Measurements from ENCODE around the gene HBD. TPM values are rescaled to one million over a fixed set of nuclear protein-coding genes. Genes with fewer than 3 reads are reported as not detected.
"Not testable (repeated sequence)": the region's sequence is repeated elsewhere in the genome, so short reads cannot be mapped to it uniquely, and the experiment has no call there.

HBD gene
- total RNA-seq, 2 experiments from 2014 or later, result not detected

- DNase-seq (no peak), ATAC-seq (no peak)
- CTCF ChIA-PET, result no interaction called here
- Mint-ChIP-seq H3K9me3 (ENCODE audit: insufficient read depth) (no peaks in the 10 kb centered on the region), H3K4me1 (ENCODE audit: low read depth) (no peaks in the 10 kb centered on the region), H3K27ac (no peak overlapping the region), H3K4me3 (no peak overlapping the region), H3K27me3 (ENCODE audit: low read depth) (no peaks in the 10 kb centered on the region), H3K36me3 (ENCODE audit: low read depth) (no peaks in the 10 kb centered on the region)
- POLR2A ChIA-PET, result no interaction called here
Measured at GRCh38 chr11:5250543-5251204, 16.4 kb upstream of the HBD start.

- CTCF ChIA-PET; ATAC-seq; POLR2A ChIA-PET; DNase-seq; H3K36me3 Mint-ChIP-seq (ENCODE audit: low read depth); H3K27ac Mint-ChIP-seq; H3K4me3 Mint-ChIP-seq; H3K27me3 Mint-ChIP-seq (ENCODE audit: low read depth); H3K9me3 Mint-ChIP-seq (ENCODE audit: insufficient read depth); H3K4me1 Mint-ChIP-seq (ENCODE audit: low read depth): not testable (repeated sequence)
Measured at GRCh38 chr11:5249807-5250396, 15.6 kb upstream of the HBD start, which contains the start of gene HBG1. Gene HBG1 (minus strand): TSS chr11:5249857. CDS start chr11:5249804, 53 bp downstream.

GRCh38 chr11:5248498-5248897, 14.2 kb upstream of the HBD start:
- H3K4me3 Mint-ChIP-seq; ATAC-seq; H3K4me1 Mint-ChIP-seq (ENCODE audit: low read depth); H3K9me3 Mint-ChIP-seq (ENCODE audit: insufficient read depth); H3K27ac Mint-ChIP-seq; CTCF ChIA-PET; POLR2A ChIA-PET; H3K27me3 Mint-ChIP-seq (ENCODE audit: low read depth); H3K36me3 Mint-ChIP-seq (ENCODE audit: low read depth); DNase-seq: not testable (repeated sequence)

GRCh38 chr11:5247472-5248192, 13.3 kb upstream of the HBD start:
- no peak overlapping the region for H3K4me3 Mint-ChIP-seq
- H3K27ac Mint-ChIP-seq, result no peak overlapping the region
- no peaks in the 10 kb centered on the region for H3K27me3 Mint-ChIP-seq (ENCODE audit: low read depth)
- DNase-seq, result no peak
- ATAC-seq, result no peak
- no peaks in the 10 kb centered on the region for H3K36me3 Mint-ChIP-seq (ENCODE audit: low read depth)
- ChIA-PET CTCF (no interaction called here), POLR2A (no interaction called here)
- no peaks in the 10 kb centered on the region for H3K4me1 Mint-ChIP-seq (ENCODE audit: low read depth)
- H3K9me3 Mint-ChIP-seq (ENCODE audit: insufficient read depth), result no peaks in the 10 kb centered on the region

- DNase-seq (no peak), ATAC-seq (no peak)
- H3K27me3 Mint-ChIP-seq (ENCODE audit: low read depth), result no peaks in the 10 kb centered on the region
- ChIA-PET CTCF (no interaction called here), POLR2A (no interaction called here)
- H3K4me1 Mint-ChIP-seq (ENCODE audit: low read depth), result no peaks in the 10 kb centered on the region
- H3K9me3 Mint-ChIP-seq (ENCODE audit: insufficient read depth), result no peaks in the 10 kb centered on the region
- no peaks in the 10 kb centered on the region for H3K36me3 Mint-ChIP-seq (ENCODE audit: low read depth)
- H3K27ac Mint-ChIP-seq, result no peak overlapping the region
- H3K4me3 Mint-ChIP-seq, result no peak overlapping the region
Measured at GRCh38 chr11:5246772-5247471, 12.6 kb upstream of the HBD start.

GRCh38 chr11:5245155-5245554, 10.9 kb upstream of the HBD start:
- no peaks in the 10 kb centered on the region for H3K36me3 Mint-ChIP-seq (ENCODE audit: low read depth)
- ChIA-PET CTCF (no interaction called here), POLR2A (no interaction called here)
- H3K4me3 Mint-ChIP-seq, result no peak overlapping the region
- no peak overlapping the region for H3K27ac Mint-ChIP-seq
- no peak for DNase-seq
- no peaks in the 10 kb centered on the region for H3K9me3 Mint-ChIP-seq (ENCODE audit: insufficient read depth)
- no peaks in the 10 kb centered on the region for H3K27me3 Mint-ChIP-seq (ENCODE audit: low read depth)
- no peaks in the 10 kb centered on the region for H3K4me1 Mint-ChIP-seq (ENCODE audit: low read depth)
- ATAC-seq, result no peak

- Mint-ChIP-seq H3K4me3 (no peak overlapping the region), H3K9me3 (ENCODE audit: insufficient read depth) (no peaks in the 10 kb centered on the region), H3K27me3 (ENCODE audit: low read depth) (no peaks in the 10 kb centered on the region), H3K36me3 (ENCODE audit: low read depth) (no peaks in the 10 kb centered on the region), H3K27ac (no peak overlapping the region), H3K4me1 (ENCODE audit: low read depth) (no peaks in the 10 kb centered on the region)
- CTCF ChIA-PET, result no interaction called here
- POLR2A ChIA-PET, result no interaction called here
- ATAC-seq, result no peak
- no peak for DNase-seq
Measured at GRCh38 chr11:5243816-5244180, 9.5 kb upstream of the HBD start.

GRCh38 chr11:5242933-5243815, 8.9 kb upstream of the HBD start:
- Mint-ChIP-seq H3K27ac (no peak overlapping the region), H3K36me3 (ENCODE audit: low read depth) (no peaks in the 10 kb centered on the region), H3K4me3 (no peak overlapping the region), H3K9me3 (ENCODE audit: insufficient read depth) (no peaks in the 10 kb centered on the region), H3K4me1 (ENCODE audit: low read depth) (no peaks in the 10 kb centered on the region), H3K27me3 (ENCODE audit: low read depth) (no peaks in the 10 kb centered on the region)
- ChIA-PET CTCF (no interaction called here), POLR2A (no interaction called here)
- no peak for DNase-seq
- no peak for ATAC-seq

- no peaks in the 10 kb centered on the region for H3K36me3 Mint-ChIP-seq (ENCODE audit: low read depth)
- H3K27ac Mint-ChIP-seq, result no peak overlapping the region
- DNase-seq (no peak), ATAC-seq (no peak)
- ChIA-PET POLR2A (no interaction called here), CTCF (no interaction called here)
- H3K9me3 Mint-ChIP-seq (ENCODE audit: insufficient read depth), result no peaks in the 10 kb centered on the region
- H3K4me1 Mint-ChIP-seq (ENCODE audit: low read depth), result no peaks in the 10 kb centered on the region
- no peak overlapping the region for H3K4me3 Mint-ChIP-seq
- H3K27me3 Mint-ChIP-seq (ENCODE audit: low read depth), result peaks cover 3% of the 10 kb centered on the region
Measured at GRCh38 chr11:5242208-5242607, 7.9 kb upstream of the HBD start.

GRCh38 chr11:5241458-5241857, 7.2 kb upstream of the HBD start:
- Mint-ChIP-seq H3K36me3 (ENCODE audit: low read depth) (no peaks in the 10 kb centered on the region), H3K4me3 (no peak overlapping the region), H3K4me1 (ENCODE audit: low read depth) (no peaks in the 10 kb centered on the region), H3K9me3 (ENCODE audit: insufficient read depth) (no peaks in the 10 kb centered on the region), H3K27ac (no peak overlapping the region), H3K27me3 (ENCODE audit: low read depth) (peaks cover 4% of the 10 kb centered on the region)
- DNase-seq, result no peak
- ChIA-PET CTCF (no interaction called here), POLR2A (no interaction called here)
- ATAC-seq, result no peak

- Mint-ChIP-seq H3K9me3 (ENCODE audit: insufficient read depth) (no peaks in the 10 kb centered on the region), H3K27ac (no peak overlapping the region), H3K4me3 (no peak overlapping the region), H3K4me1 (ENCODE audit: low read depth) (no peaks in the 10 kb centered on the region), H3K36me3 (ENCODE audit: low read depth) (no peaks in the 10 kb centered on the region), H3K27me3 (ENCODE audit: low read depth) (peaks cover 8% of the 10 kb centered on the region)
- ATAC-seq, result no peak
- ChIA-PET CTCF (no interaction called here), POLR2A (no interaction called here)
- DNase-seq, result no peak
Measured at GRCh38 chr11:5240458-5240857, 6.2 kb upstream of the HBD start.

GRCh38 chr11:5240056-5240455, 5.8 kb upstream of the HBD start:
- CTCF ChIA-PET, result no interaction called here

More at GRCh38 chr11:5240056-5240455, 5.8 kb upstream of the HBD start:
- no peaks in the 10 kb centered on the region for H3K36me3 Mint-ChIP-seq (ENCODE audit: low read depth)
- ATAC-seq, result no peak
- H3K4me1 Mint-ChIP-seq (ENCODE audit: low read depth), result no peaks in the 10 kb centered on the region
- H3K27me3 Mint-ChIP-seq (ENCODE audit: low read depth), result peaks cover 10% of the 10 kb centered on the region
- H3K4me3 Mint-ChIP-seq, result no peak overlapping the region
- H3K27ac Mint-ChIP-seq, result no peak overlapping the region
- no peak for DNase-seq
- H3K9me3 Mint-ChIP-seq (ENCODE audit: insufficient read depth), result no peaks in the 10 kb centered on the region
- POLR2A ChIA-PET, result no interaction called here

All from activated CD8-positive, alpha-beta T cell treated with anti-CD3 and anti-CD28 coated beads, Interleukin-2, amount 10 ng/mL, durations not matched to agents 7 days and 5 days (primary cell).